22Rv1 (cell line): ENCODE results near the gene ABCC8.

Experiments used
- ZFX ChIP-seq: fragments of 450-650 bp; IDR thresholded peaks from 2 replicates; pipeline ENCODE4 v1.6.1; 2017; ENCODE audit warnings: antibody characterized with exemption, borderline replicate concordance
- TF ChIP-seq, protein P1 (sequence below): fragments of 450-650 bp; IDR thresholded peaks from 2 replicates; pipeline ENCODE4 v1.5.1; 2017; ENCODE audit warnings: mild to moderate bottlenecking

DNA sequence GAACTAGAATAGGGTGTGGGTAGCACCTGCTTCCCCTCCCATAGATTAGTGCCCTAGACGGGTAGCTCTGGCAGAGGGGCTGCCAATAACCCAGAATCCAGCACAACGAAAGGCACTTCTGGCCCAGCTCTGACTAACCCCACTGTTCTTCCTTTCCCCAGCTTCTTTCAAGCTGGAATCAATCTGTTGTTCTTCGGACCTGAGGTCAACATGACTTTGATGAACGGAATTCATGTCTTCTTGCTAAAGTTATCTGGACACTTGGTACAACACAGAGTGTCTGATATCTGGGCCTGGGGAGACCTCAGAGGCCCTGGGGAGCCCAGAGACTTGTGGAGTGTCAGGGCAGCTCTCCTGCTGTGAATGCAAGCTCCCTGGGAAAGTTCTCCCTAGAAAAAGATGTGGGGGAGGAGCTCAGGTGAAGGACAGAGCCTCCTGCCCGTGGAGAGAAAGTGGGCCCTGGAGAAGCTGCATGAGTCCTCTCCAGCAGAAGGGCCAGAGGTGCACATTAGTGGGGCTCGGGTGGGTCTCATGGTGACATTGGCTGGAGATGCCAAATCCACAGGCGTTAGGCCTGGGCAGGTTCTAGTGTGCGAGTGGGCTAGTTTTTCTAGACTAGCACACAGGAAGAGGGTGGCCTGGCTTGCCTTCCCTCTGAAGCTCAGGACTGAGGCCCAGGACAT lies 94.5 kb downstream of the ABCC8 start:
- TF ChIP-seq, protein P1, sequence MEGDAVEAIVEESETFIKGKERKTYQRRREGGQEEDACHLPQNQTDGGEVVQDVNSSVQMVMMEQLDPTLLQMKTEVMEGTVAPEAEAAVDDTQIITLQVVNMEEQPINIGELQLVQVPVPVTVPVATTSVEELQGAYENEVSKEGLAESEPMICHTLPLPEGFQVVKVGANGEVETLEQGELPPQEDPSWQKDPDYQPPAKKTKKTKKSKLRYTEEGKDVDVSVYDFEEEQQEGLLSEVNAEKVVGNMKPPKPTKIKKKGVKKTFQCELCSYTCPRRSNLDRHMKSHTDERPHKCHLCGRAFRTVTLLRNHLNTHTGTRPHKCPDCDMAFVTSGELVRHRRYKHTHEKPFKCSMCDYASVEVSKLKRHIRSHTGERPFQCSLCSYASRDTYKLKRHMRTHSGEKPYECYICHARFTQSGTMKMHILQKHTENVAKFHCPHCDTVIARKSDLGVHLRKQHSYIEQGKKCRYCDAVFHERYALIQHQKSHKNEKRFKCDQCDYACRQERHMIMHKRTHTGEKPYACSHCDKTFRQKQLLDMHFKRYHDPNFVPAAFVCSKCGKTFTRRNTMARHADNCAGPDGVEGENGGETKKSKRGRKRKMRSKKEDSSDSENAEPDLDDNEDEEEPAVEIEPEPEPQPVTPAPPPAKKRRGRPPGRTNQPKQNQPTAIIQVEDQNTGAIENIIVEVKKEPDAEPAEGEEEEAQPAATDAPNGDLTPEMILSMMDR = no peak
- TF ChIP-seq ZFX = no peak
